ENCODE measurements around the gene KATNAL1. TPM values are rescaled to one million over a fixed set of nuclear protein-coding genes. Genes with fewer than 3 reads are reported as not detected.

KATNAL1 gene
- total and polyA plus RNA-seq, 2 experiments from 2014 or later = 2.1 to 9.8 TPM

DNA sequence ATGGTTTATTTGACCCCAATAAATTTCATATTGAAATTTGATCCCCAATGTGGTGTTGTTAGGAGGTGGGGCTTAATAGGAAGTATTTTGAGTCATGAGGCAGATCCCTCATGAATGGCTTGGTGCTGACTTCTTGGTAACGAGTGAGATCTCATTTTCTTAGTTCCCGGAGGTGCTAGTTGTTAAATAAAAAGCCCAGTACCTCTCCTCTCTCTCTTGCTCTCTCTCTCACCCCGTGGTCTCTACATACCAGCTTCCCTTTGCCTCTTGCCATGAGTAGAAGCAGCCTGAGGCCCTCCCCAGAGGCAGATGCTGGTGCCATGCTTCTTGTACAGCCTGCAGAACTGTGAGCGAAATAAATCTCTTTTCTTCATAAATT, 39.4 kb upstream of the KATNAL1 start:
- TF ChIP-seq EZH2 (IDR thresholded peaks at IDR 0.05; ENCODE audit: borderline replicate concordance) = no peak
- TF ChIP-seq EZH2phosphoT487 (IDR thresholded peaks at IDR 0.05; ENCODE audit: low read depth, severe bottlenecking, unreplicated experiment) = no peak
- no peak for TF ChIP-seq CTCF (IDR thresholded peaks at IDR 0.05; ENCODE audit: poor library complexity)
- H3K9me3 ChIP-seq (ENCODE audit: low read depth) = no peaks in the 10 kb centered on the region
- H3K79me2 ChIP-seq = no peaks in the 10 kb centered on the region
- no peak overlapping the region for H3K4me3 ChIP-seq
- H3K4me1 ChIP-seq (ENCODE audit: insufficient read depth) = peaks cover 4% of the 10 kb centered on the region
- H3K27me3 ChIP-seq = no peaks in the 10 kb centered on the region
- H3K4me2 ChIP-seq = no peak overlapping the region
- H4K20me1 ChIP-seq (ENCODE audit: insufficient read depth, poor library complexity, severe bottlenecking) = no peaks in the 10 kb centered on the region
- DNase-seq (ENCODE audit: low spot score) = no peak
- no peaks in the 10 kb centered on the region for H3K9me2 ChIP-seq (replicated peaks; ENCODE audit: insufficient read depth)
- H3K27ac ChIP-seq = no peak overlapping the region
- no peak overlapping the region for H2AFZ ChIP-seq
- no peaks in the 10 kb centered on the region for H3K36me3 ChIP-seq (replicated peaks; ENCODE audit: insufficient read depth, low read depth)
- 82% methylated on average over 4 of the region's 4 CpGs for WGBS (ENCODE audit: low lambda C conversion rate, missing lambda C conversion rate)

DNA sequence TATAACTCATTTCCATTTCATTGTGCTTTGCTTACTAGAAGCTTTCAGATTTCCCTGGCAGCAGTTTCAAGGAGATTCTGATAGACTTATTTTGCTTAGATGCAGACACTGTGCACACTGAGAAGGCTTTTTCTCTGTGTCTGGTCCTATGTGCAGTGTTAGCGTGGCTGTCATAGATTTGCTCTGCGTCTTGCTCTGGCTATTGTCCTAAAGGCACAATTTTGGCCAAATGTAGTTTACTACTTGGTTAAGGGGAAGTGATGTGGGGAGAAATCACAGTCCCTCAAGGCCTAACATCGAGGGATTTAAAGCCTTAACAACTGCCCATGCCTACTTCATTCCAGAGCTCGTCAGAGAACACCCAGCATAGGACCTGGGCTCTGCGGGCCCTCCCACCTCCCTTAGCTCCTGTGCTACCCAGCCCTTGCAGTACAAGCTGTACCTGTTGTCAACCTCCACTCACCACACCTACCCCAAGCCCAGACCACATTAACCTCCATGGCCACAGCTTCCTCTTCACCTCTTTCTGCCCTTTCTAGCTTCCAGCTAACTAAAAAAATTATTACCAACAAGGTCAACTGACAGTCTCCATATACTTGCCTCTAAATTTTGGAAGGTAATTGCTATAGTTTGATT, 38.9 kb upstream of the KATNAL1 start:
- WGBS (ENCODE audit: low lambda C conversion rate, missing lambda C conversion rate) = 85% methylated on average over 5 of the region's 5 CpGs
- Histone ChIP-seq H3K4me1 (ENCODE audit: insufficient read depth) (peaks cover 8% of the 10 kb centered on the region), H3K4me2 (no peak overlapping the region), H3K27me3 (no peaks in the 10 kb centered on the region), H3K79me2 (no peaks in the 10 kb centered on the region), H3K27ac (no peak overlapping the region), H2AFZ (no peak overlapping the region), H3K9me2 (replicated peaks; ENCODE audit: insufficient read depth) (no peaks in the 10 kb centered on the region), H4K20me1 (ENCODE audit: insufficient read depth, poor library complexity, severe bottlenecking) (no peaks in the 10 kb centered on the region), H3K4me3 (no peak overlapping the region), H3K36me3 (replicated peaks; ENCODE audit: insufficient read depth, low read depth) (no peaks in the 10 kb centered on the region), H3K9me3 (ENCODE audit: low read depth) (no peaks in the 10 kb centered on the region)
- no peak for DNase-seq (ENCODE audit: low spot score)
- TF ChIP-seq CTCF (IDR thresholded peaks at IDR 0.05; ENCODE audit: poor library complexity) (no peak), EZH2phosphoT487 (IDR thresholded peaks at IDR 0.05; ENCODE audit: low read depth, severe bottlenecking, unreplicated experiment) (no peak), EZH2 (IDR thresholded peaks at IDR 0.05; ENCODE audit: borderline replicate concordance) (no peak)

- no peaks in the 10 kb centered on the region for H3K36me3 ChIP-seq (replicated peaks; ENCODE audit: insufficient read depth, low read depth)
- H3K79me2 ChIP-seq = no peaks in the 10 kb centered on the region
- DNase-seq (ENCODE audit: low spot score) = no peak
- 86% methylated on average over 1 of the region's 1 CpG for WGBS (ENCODE audit: low lambda C conversion rate, missing lambda C conversion rate)
- no peaks in the 10 kb centered on the region for H3K9me3 ChIP-seq (ENCODE audit: low read depth)
- H3K4me2 ChIP-seq = no peak overlapping the region
- no peak for TF ChIP-seq EZH2 (IDR thresholded peaks at IDR 0.05; ENCODE audit: borderline replicate concordance)
- TF ChIP-seq CTCF (IDR thresholded peaks at IDR 0.05; ENCODE audit: poor library complexity) = no peak
- no peak for TF ChIP-seq EZH2phosphoT487 (IDR thresholded peaks at IDR 0.05; ENCODE audit: low read depth, severe bottlenecking, unreplicated experiment)
- no peaks in the 10 kb centered on the region for H3K9me2 ChIP-seq (replicated peaks; ENCODE audit: insufficient read depth)
- no peak overlapping the region for H3K27ac ChIP-seq
- H4K20me1 ChIP-seq (ENCODE audit: insufficient read depth, poor library complexity, severe bottlenecking) = no peaks in the 10 kb centered on the region
- H3K4me3 ChIP-seq = no peak overlapping the region
- H3K27me3 ChIP-seq = no peaks in the 10 kb centered on the region
- peaks cover 14% of the 10 kb centered on the region for H3K4me1 ChIP-seq (ENCODE audit: insufficient read depth)
- H2AFZ ChIP-seq = no peak overlapping the region
Observed at GRCh38 chr13:30345426-30346100, 38.2 kb upstream of the KATNAL1 start.
